ENCODE measurements around the gene SH3RF3.

SH3RF3 gene

GRCh38 chr2:109387778-109388469 is 258.9 kb downstream of the SH3RF3 start:
- no peak for TF ChIP-seq CTCF (IDR thresholded peaks at IDR 0.05; ENCODE audit: borderline replicate concordance, insufficient read depth, low read depth, low read length)
- H3K4me3 ChIP-seq (ENCODE audit: low read depth, low read length), result no peak overlapping the region

DNA sequence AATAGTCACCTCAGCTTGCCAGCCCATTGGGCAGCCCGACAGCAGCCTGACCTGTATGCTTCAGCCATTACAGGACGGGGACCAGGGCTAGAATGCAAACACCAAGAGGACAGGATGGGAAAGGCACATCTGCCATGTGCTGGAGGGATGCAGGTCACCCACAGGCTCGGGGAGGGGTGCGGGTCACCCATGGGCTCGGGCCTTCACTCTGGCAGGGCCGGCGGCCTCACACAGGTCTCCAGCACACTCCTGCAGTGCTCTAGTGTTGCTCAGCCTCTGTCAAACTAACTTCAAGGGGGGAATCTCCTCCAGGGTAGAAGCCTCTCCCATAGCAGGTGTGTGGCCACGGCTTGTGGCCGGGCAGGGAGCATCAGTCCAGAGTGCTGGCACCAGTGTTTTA is 262.2 kb downstream of the SH3RF3 start:
- no peak overlapping the region for H3K4me3 ChIP-seq (ENCODE audit: low read depth, low read length)
- TF ChIP-seq CTCF (IDR thresholded peaks at IDR 0.05; ENCODE audit: borderline replicate concordance, insufficient read depth, low read depth, low read length), result no peak

GRCh38 chr2:109392140-109392539 is 263.1 kb downstream of the SH3RF3 start:
- TF ChIP-seq CTCF (IDR thresholded peaks at IDR 0.05; ENCODE audit: borderline replicate concordance, insufficient read depth, low read depth, low read length), result no peak
- no peak overlapping the region for H3K4me3 ChIP-seq (ENCODE audit: low read depth, low read length)

DNA sequence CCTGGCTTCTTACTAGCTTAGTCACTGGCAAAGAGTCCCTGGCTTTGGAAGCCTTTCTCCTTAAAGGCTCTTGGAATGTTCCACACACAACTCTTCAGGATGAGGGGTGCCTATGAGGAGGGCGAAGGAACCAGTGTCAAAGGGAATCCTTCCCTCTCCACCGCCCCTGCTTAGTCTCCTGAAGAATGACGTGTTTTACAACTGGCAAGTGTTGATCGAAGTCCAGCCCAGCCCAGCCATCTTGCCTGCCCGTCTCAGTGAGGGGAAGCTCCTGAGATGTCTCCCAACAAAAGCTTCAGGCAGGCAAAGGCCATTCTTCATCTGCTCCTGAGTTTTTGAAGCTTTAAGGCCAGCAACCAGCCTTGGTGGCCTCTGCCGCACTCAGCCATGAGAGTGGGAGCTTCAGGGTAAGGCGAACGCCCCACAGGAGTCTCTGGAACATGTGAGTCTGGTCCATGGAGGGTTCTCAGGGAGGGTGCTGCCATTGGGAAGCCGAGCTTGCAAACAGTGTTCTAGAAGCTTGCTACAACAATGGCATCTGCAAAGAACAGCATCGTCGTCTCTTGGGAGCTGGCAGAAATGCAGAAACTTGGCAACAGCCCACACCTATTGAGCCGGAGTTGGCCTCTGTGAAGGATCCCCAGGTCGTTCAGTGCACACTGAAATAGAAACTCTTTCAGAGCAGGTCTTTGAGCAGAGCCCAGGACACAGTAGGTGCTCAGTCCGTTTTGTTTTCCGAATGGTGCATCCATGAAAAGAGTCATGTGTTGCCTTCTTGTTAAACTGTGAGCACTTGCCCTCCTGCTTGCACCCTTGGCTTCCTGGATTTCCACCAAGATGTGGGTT is 264.0 kb downstream of the SH3RF3 start:
- TF ChIP-seq CTCF (IDR thresholded peaks at IDR 0.05; ENCODE audit: borderline replicate concordance, insufficient read depth, low read depth, low read length), result no peak
- H3K4me3 ChIP-seq (ENCODE audit: low read depth, low read length), result no peak overlapping the region

DNA sequence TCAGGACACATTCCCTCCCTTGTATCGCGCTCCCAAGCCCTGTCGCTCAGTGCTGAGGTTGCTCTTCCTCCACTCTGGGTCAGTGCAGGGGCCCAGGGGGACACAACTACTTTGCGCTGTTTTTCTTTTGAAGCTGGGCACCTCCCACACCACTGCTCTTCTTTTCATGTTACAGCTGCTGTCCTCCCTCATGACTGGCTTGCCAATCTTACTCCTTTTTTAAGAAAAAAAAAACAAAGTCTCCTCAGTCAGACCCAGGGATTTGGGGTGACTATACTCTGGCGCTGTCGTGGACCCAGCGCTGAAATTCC is 264.6 kb downstream of the SH3RF3 start:
- no peak overlapping the region for H3K4me3 ChIP-seq (ENCODE audit: low read depth, low read length)
- no peak for TF ChIP-seq CTCF (IDR thresholded peaks at IDR 0.05; ENCODE audit: borderline replicate concordance, insufficient read depth, low read depth, low read length)

DNA sequence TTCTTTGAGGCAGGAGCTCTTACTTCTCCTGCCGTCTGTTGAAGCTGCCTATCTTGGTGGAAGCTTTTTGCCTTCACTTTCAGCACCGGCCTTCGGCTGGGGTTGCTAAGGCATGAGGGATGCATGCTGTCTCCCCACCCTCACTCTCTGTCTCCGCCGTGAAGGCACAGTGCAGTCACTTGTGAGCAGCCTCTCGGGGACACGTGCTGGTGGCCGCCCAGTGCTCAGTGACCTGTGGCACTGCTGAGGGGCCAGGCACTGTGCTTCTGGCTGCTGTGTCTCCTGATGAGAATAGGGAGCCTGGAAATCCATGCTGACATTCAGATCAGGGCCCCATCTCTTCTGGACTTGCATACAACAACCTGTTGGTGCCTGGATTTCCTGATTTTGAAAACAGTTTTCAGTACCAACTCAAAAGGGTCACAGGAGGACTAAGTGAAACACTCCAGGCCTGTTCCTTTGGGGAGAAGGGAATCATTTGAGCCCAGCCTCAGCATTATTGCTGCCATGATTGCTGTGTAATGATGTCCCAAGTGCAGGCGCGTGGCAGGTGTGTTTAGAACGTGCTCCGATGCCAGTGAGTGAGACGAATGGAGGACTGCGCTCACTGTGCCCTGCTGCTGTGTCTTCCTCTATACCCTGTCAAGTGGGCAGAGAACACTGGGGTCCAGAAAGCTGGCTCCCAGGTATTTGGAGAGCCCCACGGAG is 266.6 kb downstream of the SH3RF3 start:
- H3K4me3 ChIP-seq (ENCODE audit: low read depth, low read length), result no peak overlapping the region
- TF ChIP-seq CTCF (IDR thresholded peaks at IDR 0.05; ENCODE audit: borderline replicate concordance, insufficient read depth, low read depth, low read length), result no peak
